B cell (primary cell): ENCODE results near the gene GLIPR2. TPM values are rescaled to one million over a fixed set of nuclear protein-coding genes. Genes with fewer than 3 reads are reported as not detected.
A peak's percentile ranks its signal among the peaks of the same experiment; 100 is the strongest.

Experiments
- ATAC-seq: fragments of 200-7000 bp; cut with Tn5 transposase; one replicate; pipeline ENCODE4 v1.10.0; 2021; ENCODE audit warnings: low read depth, mild to moderate bottlenecking, moderate number of reproducible peaks, moderate library complexity
- CTCF ChIA-PET: fragments of 350-600 bp; sonication (Branson Sonifier 250); formaldehyde crosslinking; loops from one replicate; lab custom pipeline; 2021; ENCODE audit warnings: antibody characterized with exemption, inconsistent platforms; lab: Charles Lee
- POLR2A ChIA-PET: fragments of 350-600 bp; sonication (Branson Sonifier 250); formaldehyde crosslinking; loops from one replicate; lab custom pipeline; 2021; ENCODE audit warnings: antibody characterized with exemption; lab: Charles Lee
- DNase-seq: peaks from one replicate; pipeline ENCODE4 v3.0.0; 2013
- H2AFZ ChIP-seq: 2 replicates; pipeline ENCODE4 v1.6.1; 2012; ENCODE audit warnings: mild to moderate bottlenecking, low read depth, low read length; ENCODE audit not compliant: insufficient read depth, poor library complexity, severe bottlenecking
- H3K27ac ChIP-seq, 2 donors: 1 replicate in 1 of 2; 2 replicates in 1 of 2; pipeline ENCODE4 v1.5.1; 2012 to 2013; ENCODE audit warnings: low read length in 2 of 2, mild to moderate bottlenecking in 2 of 2, moderate library complexity in 1 of 2
- H3K27me3 ChIP-seq, 4 experiments: fragments of 200-600 bp in 1 of 4; sonication (generic) in 1 of 4; replicated peaks in 1 of 4; 1 replicate in 2 of 4; 2 replicates in 2 of 4; pipeline versions ENCODE4 v1.6.1 to v1.7.0; 2013 to 2016; ENCODE audit warnings: low read length in 3 of 4, mild to moderate bottlenecking in 2 of 4, mixed read lengths in 1 of 4, moderate library complexity in 1 of 4; ENCODE audit not compliant: insufficient read depth in 4 of 4, control insufficient read depth in 3 of 4; ENCODE audit errors: control extremely low read depth in 1 of 4
- H3K36me3 ChIP-seq, 2 experiments: replicated peaks in 1 of 2; 1 replicate in 1 of 2; 2 replicates in 1 of 2; pipeline versions ENCODE4 v1.6.1 to v1.7.1; 2013; ENCODE audit warnings: low read length in 1 of 2; ENCODE audit not compliant: insufficient read depth in 2 of 2, control insufficient read depth in 1 of 2; ENCODE audit errors: control extremely low read depth in 1 of 2, extremely low read depth in 1 of 2
- H3K4me1 ChIP-seq, 2 donors: fragments of 200-600 bp in 1 of 2; sonication (generic) in 1 of 2; 1 replicate in 1 of 2; 2 replicates in 1 of 2; pipeline versions ENCODE4 v1.5.1 to v1.6.1; 2013 to 2017; ENCODE audit warnings: low read length in 2 of 2; ENCODE audit not compliant: control insufficient read depth in 2 of 2, insufficient read depth in 2 of 2
- H3K4me2 ChIP-seq: replicated peaks from 2 replicates; pipeline ENCODE3; 2012; ENCODE audit warnings: mild to moderate bottlenecking, low read depth, low read length; ENCODE audit not compliant: poor library complexity, severe bottlenecking
- H3K4me3 ChIP-seq, 5 experiments: fragments of 200-600 bp in 1 of 5; sonication (generic) in 1 of 5; 1 replicate in 3 of 5; 2 replicates in 2 of 5; pipeline versions ENCODE4 v1.5.1 to v1.7.0; 2011 to 2016; ENCODE audit warnings: low read length in 4 of 5, mild to moderate bottlenecking in 4 of 5, low read depth in 2 of 5, control low read depth in 1 of 5, moderate library complexity in 1 of 5; ENCODE audit not compliant: insufficient read depth in 1 of 5; ENCODE audit errors: control extremely low read depth in 1 of 5, extremely low read depth in 1 of 5
- H3K79me2 ChIP-seq: fragments of 200-600 bp; sonication (generic); one replicate; pipeline ENCODE4 v1.6.0; 2016; ENCODE audit warnings: low read length; ENCODE audit not compliant: control insufficient read depth, insufficient read depth
- H3K9ac ChIP-seq: fragments of 200-600 bp; sonication (generic); 2 replicates; pipeline ENCODE4 v1.6.1; 2017; ENCODE audit warnings: mild to moderate bottlenecking, low read length, moderate library complexity
- H3K9me3 ChIP-seq, 3 donors: one replicate each; pipeline versions ENCODE4 v1.6.1 to v1.7.1; 2013; ENCODE audit warnings: low read length in 2 of 3; ENCODE audit not compliant: control insufficient read depth in 2 of 3, insufficient read depth in 1 of 3; ENCODE audit errors: control extremely low read depth in 1 of 3
- H4K20me1 ChIP-seq: 2 replicates; pipeline ENCODE4 v1.6.0; 2012; ENCODE audit warnings: mild to moderate bottlenecking, low read length; ENCODE audit not compliant: insufficient read depth, control insufficient read depth, poor library complexity, severe bottlenecking
- H3K27ac Mint-ChIP-seq: one replicate; pipeline ENCODE4 v1.8.0; 2021; ENCODE audit warnings: mixed read lengths
- H3K27me3 Mint-ChIP-seq: one replicate; pipeline ENCODE4 v1.8.0; 2021; ENCODE audit warnings: mixed read lengths
- H3K4me1 Mint-ChIP-seq: one replicate; pipeline ENCODE4 v1.8.0; 2021; ENCODE audit warnings: mixed read lengths
- H3K4me3 Mint-ChIP-seq: one replicate; pipeline ENCODE4 v1.8.0; 2021; ENCODE audit warnings: mixed read lengths
- H3K9me3 Mint-ChIP-seq: one replicate; pipeline ENCODE4 v1.8.0; 2022; ENCODE audit warnings: mixed read lengths; ENCODE audit not compliant: insufficient read depth
- EZH2 ChIP-seq: IDR thresholded peaks from 2 replicates; pipeline ENCODE4 v1.6.1; 2012; ENCODE audit warnings: borderline replicate concordance, low read depth, mild to moderate bottlenecking, moderate library complexity, low read length; ENCODE audit not compliant: insufficient read depth, poor library complexity, severe bottlenecking
- WGBS: methylation state at CpG from one replicate; pipeline ENCODE4 v1.1.5; 2013; ENCODE audit warnings: missing lambda C conversion rate; ENCODE audit not compliant: insufficient coverage; 5-methylcytosine and 5-hydroxymethylcytosine counted together
- intact Hi-C: fragments of 100-400 bp; cut with micrococcal nuclease; formaldehyde crosslinking; loops from one replicate; pipeline ENCODE4 v1.10.0; 2022
- polyA plus RNA-seq: library from polyadenylated mRNA; depleted of rRNA; stranded (reverse); fragments of >200 nt; gene quantifications from 2 replicates; pipeline ENCODE4 v1.2.3, GENCODE V29; 2012
- total RNA-seq, 2 donors: library from RNA; stranded (reverse); fragments of 120-200 nt in 1 of 2; gene quantifications; 1 replicate in 1 of 2; 2 replicates in 1 of 2; pipeline versions ENCODE4 v1.2.3 to v1.2.4, GENCODE V29; 2013 to 2022
- TF ChIP-seq, protein P1 (sequence below): fragments of 200-600 bp; IDR thresholded peaks from one replicate; pipeline ENCODE4 v1.8.0; 2022; ENCODE audit warnings: antibody characterized with exemption, mild to moderate bottlenecking

Gene GLIPR2
- total and polyA plus RNA-seq, 2 donors (not counting 1 experiment from before 2014, with no cell fraction given), result 13.7 to 14.6 TPM

DNA sequence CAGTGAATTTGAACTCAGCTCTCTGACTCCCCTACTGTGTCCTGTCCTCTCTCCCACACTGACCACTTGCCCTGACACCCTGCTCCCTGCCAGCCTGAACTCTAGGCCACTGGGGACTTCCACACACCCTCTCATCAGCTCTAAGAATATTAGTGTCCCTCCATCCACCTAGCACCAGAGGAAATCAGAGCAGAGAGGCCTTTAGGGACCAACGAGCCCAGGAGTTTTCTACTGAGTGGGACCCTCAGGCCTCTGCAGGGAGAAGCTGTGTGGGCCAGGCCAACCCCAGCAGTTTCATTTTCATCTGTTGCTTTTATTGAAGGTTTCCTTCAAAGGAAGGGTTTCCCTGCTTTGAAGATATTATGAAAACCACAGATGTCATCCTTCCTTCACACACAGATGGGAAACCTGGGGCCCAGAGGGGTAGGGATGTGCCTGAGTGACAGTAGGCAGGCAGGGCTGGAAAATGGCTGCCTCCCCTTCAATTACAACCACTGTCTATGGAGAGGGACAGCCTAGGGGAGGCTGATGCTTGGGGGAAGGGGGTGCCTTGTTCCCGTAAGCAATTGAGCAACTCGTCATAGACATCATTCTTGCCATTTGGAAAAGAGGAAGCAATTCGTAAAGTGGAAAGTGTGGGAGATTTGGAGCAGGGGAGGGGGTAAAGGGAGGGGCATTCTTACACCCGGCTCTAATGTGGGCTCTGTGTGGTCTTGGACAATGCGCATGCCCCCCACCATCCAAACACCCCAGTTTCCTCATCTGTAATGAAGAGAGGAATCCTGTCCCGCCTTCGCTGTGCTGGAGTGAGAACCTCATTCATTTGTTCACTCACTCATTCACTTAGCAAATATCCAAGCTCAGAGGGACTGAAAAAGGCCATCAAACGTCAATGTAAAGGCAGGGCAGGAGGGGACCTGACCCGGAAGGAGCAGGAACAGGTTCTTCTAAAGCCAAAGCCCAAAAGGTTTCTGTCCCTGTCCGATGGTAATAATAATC, 3.9 kb downstream of the GLIPR2 start:
- no peak overlapping the region for H2AFZ ChIP-seq
- no peaks in the 10 kb centered on the region for H3K27me3 ChIP-seq
- CTCF ChIA-PET, result interaction anchor here (0.6 to 4.3 kb wide), 6 partner anchors 10 to 95 kb away, joined by 3 to 50 read pairs (median 3); partner anchors contain the start of gene CCIN
- H3K27ac Mint-ChIP-seq, result peak overlapping the region; percentile 85
- ATAC-seq (no peak), DNase-seq (no peak)
- H3K9me3 Mint-ChIP-seq, result no peaks in the 10 kb centered on the region
- no peak overlapping the region for H3K4me3 ChIP-seq
- H3K9ac ChIP-seq, result no peak overlapping the region
- H3K36me3 ChIP-seq, result peaks cover 0 to 20% of the 10 kb centered on the region in 2 experiments
- H3K4me2 ChIP-seq, result peak overlapping the region; percentile 95
- peak overlapping the region; percentile 47 to 92 for H3K27ac ChIP-seq
- H3K4me3 Mint-ChIP-seq, result peak overlapping the region; percentile 63
- H3K4me1 Mint-ChIP-seq, result peaks cover 88% of the 10 kb centered on the region
- POLR2A ChIA-PET, result no interaction called here
- H3K79me2 ChIP-seq, result peaks cover 70% of the 10 kb centered on the region
- no peaks in the 10 kb centered on the region for H3K9me3 ChIP-seq
- peaks cover 68 to 79% of the 10 kb centered on the region in 2 donors for H3K4me1 ChIP-seq
- intact Hi-C loops, result no loop called here
- TF ChIP-seq, protein P1, sequence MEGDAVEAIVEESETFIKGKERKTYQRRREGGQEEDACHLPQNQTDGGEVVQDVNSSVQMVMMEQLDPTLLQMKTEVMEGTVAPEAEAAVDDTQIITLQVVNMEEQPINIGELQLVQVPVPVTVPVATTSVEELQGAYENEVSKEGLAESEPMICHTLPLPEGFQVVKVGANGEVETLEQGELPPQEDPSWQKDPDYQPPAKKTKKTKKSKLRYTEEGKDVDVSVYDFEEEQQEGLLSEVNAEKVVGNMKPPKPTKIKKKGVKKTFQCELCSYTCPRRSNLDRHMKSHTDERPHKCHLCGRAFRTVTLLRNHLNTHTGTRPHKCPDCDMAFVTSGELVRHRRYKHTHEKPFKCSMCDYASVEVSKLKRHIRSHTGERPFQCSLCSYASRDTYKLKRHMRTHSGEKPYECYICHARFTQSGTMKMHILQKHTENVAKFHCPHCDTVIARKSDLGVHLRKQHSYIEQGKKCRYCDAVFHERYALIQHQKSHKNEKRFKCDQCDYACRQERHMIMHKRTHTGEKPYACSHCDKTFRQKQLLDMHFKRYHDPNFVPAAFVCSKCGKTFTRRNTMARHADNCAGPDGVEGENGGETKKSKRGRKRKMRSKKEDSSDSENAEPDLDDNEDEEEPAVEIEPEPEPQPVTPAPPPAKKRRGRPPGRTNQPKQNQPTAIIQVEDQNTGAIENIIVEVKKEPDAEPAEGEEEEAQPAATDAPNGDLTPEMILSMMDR, result no peak
- TF ChIP-seq EZH2, result no peak
- peaks cover 23% of the 10 kb centered on the region for H4K20me1 ChIP-seq
- 17% methylated on average over 3 of the region's 11 CpGs for WGBS
- no peaks in the 10 kb centered on the region for H3K27me3 Mint-ChIP-seq
